K562 (cell line): ENCODE results near the gene RAB7A. TPM values are rescaled to one million over a fixed set of nuclear protein-coding genes. Genes with fewer than 3 reads are reported as not detected.

Experiments used
- ATAC-seq: fragments of 200-7000 bp; cut with Tn5 transposase; 3 replicates; pipeline ENCODE4 v1.9.1; 2020; ENCODE audit warnings: moderate library complexity
- BruUV-seq: library from RNA; stranded (reverse); fragments of 400-500 nt; replicated peaks from 2 replicates; lab custom pipeline; 2021; lab: Mats Ljungman, UMichigan
- CTCF ChIA-PET: fragments of 300-600 bp; formaldehyde crosslinking; extraction: SDS; loops from one replicate; lab custom pipeline; 2021; ENCODE audit warnings: low intra/inter-chr PET ratio; lab: Yijun Ruan, JAX
- POLR2A ChIA-PET: fragments of 300-600, 350-650 bp; sonication (Branson Sonifier 250); formaldehyde crosslinking; extraction: SDS; loops from one replicate; lab custom pipeline; 2021; ENCODE audit warnings: antibody characterized with exemption, inconsistent platforms; lab: Yijun Ruan, JAX
- DNase-seq, 4 experiments: peaks; one replicate each; pipeline versions ENCODE4 v3.0.0 to v3.0.0-alpha.2; 2011 to 2018; ENCODE audit warnings: low spot score in 3 of 4, mixed read lengths in 3 of 4; ENCODE audit errors: extremely low read depth in 1 of 4
- FAIRE-seq: peaks from 2 replicates; lab custom pipeline; 2011; peaks lifted over from hg19 to GRCh38; lab: Jason Lieb, UNC
- H2AFZ ChIP-seq: 2 replicates; pipeline ENCODE4 v1.6.0; 2011; ENCODE audit warnings: low read depth, low read length, control low read depth, inconsistent platforms
- H3K27ac ChIP-seq: fragments of 200-600 bp; 3 replicates; pipeline ENCODE4 v1.8.0; 2011; ENCODE audit warnings: low read depth, mild to moderate bottlenecking, control low read depth, inconsistent platforms, low read length, moderate library complexity, mixed read lengths; ENCODE audit errors: extremely low read depth
- H3K27me3 ChIP-seq, 2 experiments: fragments of 300-600 bp in 1 of 2; 2 replicates in 1 of 2; 3 replicates in 1 of 2; pipeline versions ENCODE4 v1.6.0 to v1.8.0; 2011; ENCODE audit warnings: inconsistent platforms in 2 of 2, low read length in 2 of 2, mild to moderate bottlenecking in 1 of 2, mixed read lengths in 1 of 2, moderate library complexity in 1 of 2; ENCODE audit not compliant: control insufficient read depth in 2 of 2, insufficient read depth in 2 of 2
- H3K36me3 ChIP-seq: fragments of 300-600 bp; 3 replicates; pipeline ENCODE4 v1.8.0; 2011; ENCODE audit warnings: mild to moderate bottlenecking, low read length, inconsistent platforms; ENCODE audit not compliant: control insufficient read depth, insufficient read depth
- H3K4me1 ChIP-seq, 2 experiments: fragments of 200-600 bp in 1 of 2; replicated peaks in 1 of 2; 2 replicates in 1 of 2; 3 replicates in 1 of 2; pipeline versions ENCODE4 v1.5.1 to v1.8.0; 2011; ENCODE audit warnings: inconsistent platforms in 2 of 2, low read length in 2 of 2, mild to moderate bottlenecking in 1 of 2, mixed read lengths in 1 of 2, moderate library complexity in 1 of 2; ENCODE audit not compliant: control insufficient read depth in 2 of 2, insufficient read depth in 2 of 2
- H3K4me2 ChIP-seq: 2 replicates; pipeline ENCODE4 v1.6.1; 2011; ENCODE audit warnings: low read length, control low read depth, inconsistent platforms, mixed read lengths; ENCODE audit not compliant: insufficient read depth
- H3K4me3 ChIP-seq: fragments of 200-600 bp; sonication (generic), shearing (Covaris generic); 2 replicates; pipeline ENCODE4 v1.5.1; 2016; ENCODE audit warnings: control low read depth, inconsistent platforms
- H3K79me2 ChIP-seq: fragments of 200-600 bp; 3 replicates; pipeline ENCODE4 v1.8.0; 2011; ENCODE audit warnings: low read length, inconsistent platforms; ENCODE audit not compliant: control insufficient read depth, insufficient read depth
- H3K9ac ChIP-seq, 2 experiments: 2 replicates each; pipeline versions ENCODE4 v1.6.0 to v1.6.1; 2011; ENCODE audit warnings: low read depth in 2 of 2, low read length in 2 of 2, control low read depth in 1 of 2, inconsistent platforms in 1 of 2, mild to moderate bottlenecking in 1 of 2, mixed read lengths in 1 of 2; ENCODE audit not compliant: insufficient read depth in 1 of 2
- H3K9me1 ChIP-seq: one replicate; pipeline ENCODE4 v1.6.0; 2011; ENCODE audit warnings: inconsistent platforms, mild to moderate bottlenecking, low read length, moderate library complexity; ENCODE audit not compliant: control insufficient read depth, insufficient read depth
- H3K9me3 ChIP-seq: replicated peaks from 2 replicates; pipeline ENCODE4 v1.5.1; 2011; ENCODE audit warnings: low read depth, low read length, inconsistent platforms; ENCODE audit not compliant: control insufficient read depth, insufficient read depth
- H4K20me1 ChIP-seq: replicated peaks from 2 replicates; pipeline ENCODE4 v1.6.1; 2011; ENCODE audit warnings: low read length, inconsistent platforms, mixed read lengths; ENCODE audit not compliant: control insufficient read depth, insufficient read depth
- ATF1 ChIP-seq, 2 experiments: fragments of 450-650 bp in 1 of 2; IDR thresholded peaks; 2 replicates each; pipeline ENCODE4 v1.6.1; 2016; ENCODE audit warnings: missing compliant biosample characterization in 1 of 2, missing genetic modification characterization in 1 of 2
- BHLHE40 ChIP-seq: IDR thresholded peaks from 2 replicates; pipeline ENCODE4 v1.6.1; 2011; ENCODE audit warnings: low read length, improper control_type of control experiment
- BRCA1 ChIP-seq, 2 experiments: fragments of 450-650 bp in 1 of 2; sonication (generic) in 1 of 2; formaldehyde crosslinking in 1 of 2; IDR thresholded peaks; 2 replicates each; pipeline versions ENCODE4 v1.5.0 to v1.6.1; 2017 to 2020; ENCODE audit warnings: mild to moderate bottlenecking in 1 of 2, missing genetic modification reagents in 1 of 2
- E2F3 ChIP-seq: fragments of 250-450 bp; sonication (Bioruptor Pico); IDR thresholded peaks from 2 replicates; pipeline ENCODE4 v1.4.0; 2020; ENCODE audit warnings: mild to moderate bottlenecking
- KDM2B ChIP-seq: fragments of 250-450 bp; sonication (Bioruptor Pico); IDR thresholded peaks from 2 replicates; pipeline ENCODE4 v1.8.0; 2021; ENCODE audit warnings: mild to moderate bottlenecking, moderate library complexity
- POU5F1 ChIP-seq: fragments of 150-350 bp; IDR thresholded peaks from 2 replicates; pipeline ENCODE4 v1.6.1; 2014; ENCODE audit warnings: borderline replicate concordance, low read length, low read depth, mild to moderate bottlenecking; ENCODE audit not compliant: partially characterized antibody
- RBM39 ChIP-seq: fragments of 200-400 bp; formaldehyde crosslinking; optimal IDR thresholded peaks from 2 replicates; pipeline ENCODE3; 2018; ENCODE audit warnings: low read depth, low read length
- SIN3B ChIP-seq: fragments of 450-650 bp; IDR thresholded peaks from 2 replicates; pipeline ENCODE4 v1.6.1; 2017; ENCODE audit warnings: low read depth, mild to moderate bottlenecking, moderate library complexity
- SOX6 ChIP-seq: fragments of 450-650 bp; IDR thresholded peaks from 2 replicates; pipeline ENCODE4 v1.6.1; 2014; ENCODE audit warnings: mild to moderate bottlenecking
- ZNF224 ChIP-seq: sonication (generic); formaldehyde crosslinking; IDR thresholded peaks from 2 replicates; pipeline ENCODE4 v1.8.0; 2022; ENCODE audit warnings: mild to moderate bottlenecking, missing genetic modification reagents
- ZNF354B ChIP-seq: fragments of 250-450 bp; sonication (Bioruptor Pico); IDR thresholded peaks from 2 replicates; pipeline ENCODE4 v1.4.0; 2020
- WGBS: fragments of 100-300 bp; shearing (Covaris generic); methylation state at CpG from one replicate; pipeline ENCODE4 v1.1.6; 2016; ENCODE audit warnings: low coverage, mixed read lengths; ENCODE audit not compliant: insufficient coverage; ENCODE audit errors: missing lambda C conversion rate; 5-methylcytosine and 5-hydroxymethylcytosine counted together
- in situ Hi-C: fragments of 300-500 bp; cut with MboI; formaldehyde crosslinking; loops from 4 replicates; pipeline ENCODE4 v1.15.0; 2018; ENCODE audit warnings: inconsistent platforms, mixed read lengths
- intact Hi-C: fragments of 100-400 bp; cut with micrococcal nuclease; formaldehyde crosslinking; loops from 2 replicates; pipeline ENCODE4 v1.14.2; 2022
- polyA plus RNA-seq, 8 experiments: library from polyadenylated mRNA; depleted of rRNA in 4 of 8; stranded (reverse) in 5 of 8; unstranded in 3 of 8; fragments of >200 nt; fragmentation: Nextera tagmentation in 2 of 8; fragmentation: Illumina TruSeq in 1 of 8; extraction: Ambion mirVana in 2 of 8; extraction: Trizol in 1 of 8; gene quantifications; 2 replicates each; pipeline versions ENCODE4 v1.2.1 to v1.2.3, GENCODE V29; 2011 to 2014; ENCODE audit warnings: inconsistent platforms in 1 of 8, missing spikeins in 1 of 8
- total RNA-seq, 7 experiments: library from RNA; depleted of rRNA in 6 of 7; stranded (reverse); fragments of >200 nt in 6 of 7; fragmentation: Illumina TruSeq in 2 of 7; extraction: Trizol in 2 of 7; gene quantifications; 2 replicates each; pipeline versions ENCODE4 v1.2.1 to v1.2.3, GENCODE V29; 2011 to 2021; ENCODE audit warnings: low replicate concordance in 1 of 7
- TF ChIP-seq, protein P1 (sequence below): fragments of 250-450 bp; sonication (Bioruptor Pico); IDR thresholded peaks from 2 replicates; pipeline ENCODE4 v1.5.0; 2021; ENCODE audit warnings: mild to moderate bottlenecking, moderate library complexity

Gene RAB7A
- total and polyA plus RNA-seq, 9 of the 15 experiments (the other 6 are each of a cell fraction or from before 2014, with no cell fraction given), result 30.9 to 204 (median 72.8) TPM

DNA sequence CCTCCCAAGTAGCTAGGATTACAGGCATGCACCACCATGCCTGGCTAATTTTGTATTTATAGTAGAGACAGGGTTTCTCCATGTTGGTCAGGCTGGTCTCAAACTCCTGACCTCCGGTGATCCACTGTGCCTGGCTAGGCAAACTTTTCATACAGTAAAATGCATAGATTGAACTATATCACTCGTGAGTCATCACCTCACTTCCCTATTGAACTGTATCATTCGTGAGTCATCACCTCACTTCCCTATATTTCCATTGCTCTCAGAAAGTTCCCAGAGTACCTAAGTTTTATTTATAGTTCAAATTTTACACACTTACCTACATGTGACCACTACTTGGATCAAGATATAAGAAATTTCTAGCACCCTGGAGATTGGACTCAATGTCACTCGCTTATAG, 79.8 kb downstream of the RAB7A start (continued):
- TF ChIP-seq KDM2B (CRISPR knock-in tag), result no peak
- no peak for TF ChIP-seq ATF1 (CRISPR knock-in tag; IDR thresholded peaks at IDR 0.05)
- TF ChIP-seq ATF1 (tag; IDR thresholded peaks at IDR 0.05), result peak; percentile 25; the same call in 1 of the 2 replicates

DNA sequence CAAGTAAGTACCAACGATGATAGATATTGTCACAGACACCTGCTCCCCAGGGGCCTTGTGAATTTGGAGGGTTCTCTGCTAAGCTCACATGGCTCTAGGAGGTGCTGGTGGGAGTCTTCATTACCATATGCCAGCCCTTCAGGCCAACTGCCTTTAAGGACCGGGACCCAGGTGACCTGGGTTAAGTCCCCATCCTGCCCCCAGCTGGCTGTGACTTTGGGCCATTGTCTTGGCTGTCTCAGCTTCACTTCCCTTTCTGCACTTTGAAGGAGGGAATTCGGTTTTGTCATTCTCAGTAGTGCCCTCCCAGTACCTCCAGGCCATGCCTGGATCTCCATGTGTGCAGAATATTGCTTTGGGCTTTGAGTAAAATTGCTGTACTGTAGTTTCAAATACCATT, 80.6 kb downstream of the RAB7A start:
- no peak overlapping the region; the same call in 2 of the 3 replicates for H3K27ac ChIP-seq
- H4K20me1 ChIP-seq, result no peaks in the 10 kb centered on the region
- H3K79me2 ChIP-seq, result peaks cover 34% of the 10 kb centered on the region
- ATAC-seq (no peak), FAIRE-seq (no peak), DNase-seq (no peak)
- BruUV-seq, result no TSS peak
- no peak overlapping the region for H3K4me2 ChIP-seq
- peaks cover 65% of the 10 kb centered on the region; the same call in 2 of the 3 replicates for H3K36me3 ChIP-seq
- H3K9me1 ChIP-seq, result no peaks in the 10 kb centered on the region
- POLR2A ChIA-PET, result no interaction called here
- peaks cover 0 to 22% of the 10 kb centered on the region in 2 experiments; a peak in 3 of 5 replicates for H3K4me1 ChIP-seq
- CTCF ChIA-PET, result no interaction called here
- 80% methylated on average over 3 of the region's 3 CpGs for WGBS
- no peak overlapping the region for H2AFZ ChIP-seq
- H3K4me3 ChIP-seq, result no peak overlapping the region
- in situ Hi-C loops, result no loop called here
- no peaks in the 10 kb centered on the region for H3K27me3 ChIP-seq
- intact Hi-C loops, result no loop called here
- no peak overlapping the region for H3K9ac ChIP-seq
- no peaks in the 10 kb centered on the region for H3K9me3 ChIP-seq
- TF ChIP-seq POU5F1 (no peak), E2F3 (no peak), SOX6 (no peak), RBM39 (no peak), BRCA1 (IDR thresholded peaks at IDR 0.05) (no peak), BRCA1 (CRISPR knock-in tag; IDR thresholded peaks at IDR 0.05) (no peak), BHLHE40 (no peak), ZNF224 (CRISPR knock-in tag) (no peak), ZNF354B (CRISPR knock-in tag) (no peak), SIN3B (no peak)
- TF ChIP-seq, protein P1, sequence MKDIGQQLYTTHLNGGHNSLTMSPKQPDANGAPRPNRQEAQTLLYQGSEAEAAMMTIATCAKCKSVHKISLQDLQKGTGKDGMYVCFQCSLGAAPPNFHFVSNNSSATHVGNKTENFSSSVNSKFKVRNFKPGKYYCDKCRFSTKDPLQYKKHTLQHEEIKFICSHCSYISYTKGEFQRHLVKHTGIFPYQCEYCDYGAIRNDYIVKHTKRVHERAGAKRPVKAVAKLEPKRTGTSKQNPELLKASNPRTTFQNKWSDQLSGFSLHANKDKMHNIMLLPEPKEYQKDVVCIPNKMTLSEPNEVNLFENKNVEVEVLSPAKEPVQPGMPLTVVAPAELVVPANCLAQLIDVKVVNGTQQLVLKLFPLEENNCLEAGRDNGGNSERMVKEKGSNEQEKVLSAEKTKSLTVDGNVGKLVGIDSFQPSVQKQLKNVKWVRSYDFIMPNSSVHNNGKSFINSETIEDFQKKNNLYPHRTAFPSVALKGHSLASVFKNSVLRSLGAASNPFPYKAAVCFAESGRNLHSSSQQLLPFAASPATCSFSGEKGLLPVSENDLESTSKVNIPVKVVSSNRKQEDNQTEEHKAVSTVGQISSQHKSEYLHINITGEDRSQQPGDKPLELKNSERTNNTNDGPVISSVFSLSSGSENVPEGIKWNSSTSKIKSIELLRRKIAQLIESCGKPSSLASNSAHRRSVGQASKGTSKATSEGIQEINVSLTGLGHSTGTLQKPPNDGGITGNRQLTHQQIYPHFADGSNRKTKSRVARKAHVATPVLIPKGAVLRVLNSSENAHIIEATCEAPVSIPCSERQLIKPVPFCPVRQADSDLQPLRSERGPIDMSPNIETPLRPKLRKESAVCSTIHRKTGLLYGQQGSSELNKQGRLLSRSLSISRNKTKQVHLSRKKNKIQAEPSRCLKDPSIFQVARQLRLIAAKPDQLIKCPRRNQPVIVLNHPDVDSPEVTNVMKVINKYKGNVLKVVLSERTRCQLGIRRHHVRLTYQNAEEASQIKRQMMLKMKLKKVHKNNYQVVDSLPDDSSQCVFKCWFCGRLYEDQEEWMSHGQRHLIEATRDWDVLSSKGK (CRISPR knock-in tag), result no peak
